Thyroid gland (tissue), 4 donors: Measurements from ENCODE around the gene TUFT1. TPM values are rescaled to one million over a fixed set of nuclear protein-coding genes. Genes with fewer than 3 reads are reported as not detected.

Experiments
- DNase-seq, 2 donors: peaks; one replicate each; pipeline ENCODE4 v3.0.0-alpha.2; 2019
- H3K27ac ChIP-seq, 3 donors: fragments of 200-600 bp; sonication (generic); 1 replicate in 2 of 3; 2 replicates in 1 of 3; pipeline ENCODE4 v1.5.1; 2016 to 2019; ENCODE audit warnings: mild to moderate bottlenecking in 1 of 3, moderate library complexity in 1 of 3
- H3K27me3 ChIP-seq: fragments of 200-600 bp; sonication (generic); one replicate; pipeline ENCODE4 v1.5.1; 2019
- H3K36me3 ChIP-seq, 2 donors: fragments of 200-600 bp; sonication (generic); one replicate each; pipeline ENCODE4 v1.5.1; 2016 to 2019
- H3K4me1 ChIP-seq, 2 donors: fragments of 200-600 bp; sonication (generic); one replicate each; pipeline ENCODE4 v1.5.1; 2017 to 2019
- H3K4me3 ChIP-seq, 3 donors: fragments of 200-600 bp; sonication (generic); replicated peaks in 1 of 3; 1 replicate in 2 of 3; 2 replicates in 1 of 3; pipeline ENCODE4 v1.5.1; 2016; ENCODE audit warnings: mild to moderate bottlenecking in 1 of 3
- H3K9me3 ChIP-seq: fragments of 200-600 bp; sonication (generic); one replicate; pipeline ENCODE4 v1.5.1; 2017
- POLR2A ChIP-seq, 2 donors: fragments of 450-650 bp; IDR thresholded peaks; one replicate each; pipeline ENCODE4 v1.6.1; 2017; ENCODE audit warnings: antibody characterized with exemption in 2 of 2, mild to moderate bottlenecking in 2 of 2, moderate library complexity in 1 of 2
- WGBS, 2 donors: methylation state at CpG; one replicate each; pipeline ENCODE4 v1.1.5; 2017; 5-methylcytosine and 5-hydroxymethylcytosine counted together
- intact Hi-C: fragments of 100-400 bp; cut with DNase I; formaldehyde crosslinking; loops from one replicate; pipeline ENCODE4 v1.15.1; 2023
- total RNA-seq, 4 donors: library from RNA; depleted of rRNA; stranded (reverse); fragments of >200 nt; gene quantifications; one replicate each; pipeline ENCODE4 v1.2.3, GENCODE V29; 2016
- TF ChIP-seq, protein P1 (sequence below), 6 experiments: fragments of 200-600 bp in 3 of 6; fragments of 450-650 bp in 3 of 6; sonication (generic) in 3 of 6; IDR thresholded peaks; one replicate each; pipeline ENCODE4 v1.5.1; 2016 to 2019; ENCODE audit warnings: antibody characterized with exemption in 6 of 6, mild to moderate bottlenecking in 2 of 6, inconsistent platforms in 1 of 6, moderate library complexity in 1 of 6

The TUFT1 gene
- total RNA-seq, 4 donors from 2014 or later = 4.0 to 8.8 (median 5.0) TPM

DNA sequence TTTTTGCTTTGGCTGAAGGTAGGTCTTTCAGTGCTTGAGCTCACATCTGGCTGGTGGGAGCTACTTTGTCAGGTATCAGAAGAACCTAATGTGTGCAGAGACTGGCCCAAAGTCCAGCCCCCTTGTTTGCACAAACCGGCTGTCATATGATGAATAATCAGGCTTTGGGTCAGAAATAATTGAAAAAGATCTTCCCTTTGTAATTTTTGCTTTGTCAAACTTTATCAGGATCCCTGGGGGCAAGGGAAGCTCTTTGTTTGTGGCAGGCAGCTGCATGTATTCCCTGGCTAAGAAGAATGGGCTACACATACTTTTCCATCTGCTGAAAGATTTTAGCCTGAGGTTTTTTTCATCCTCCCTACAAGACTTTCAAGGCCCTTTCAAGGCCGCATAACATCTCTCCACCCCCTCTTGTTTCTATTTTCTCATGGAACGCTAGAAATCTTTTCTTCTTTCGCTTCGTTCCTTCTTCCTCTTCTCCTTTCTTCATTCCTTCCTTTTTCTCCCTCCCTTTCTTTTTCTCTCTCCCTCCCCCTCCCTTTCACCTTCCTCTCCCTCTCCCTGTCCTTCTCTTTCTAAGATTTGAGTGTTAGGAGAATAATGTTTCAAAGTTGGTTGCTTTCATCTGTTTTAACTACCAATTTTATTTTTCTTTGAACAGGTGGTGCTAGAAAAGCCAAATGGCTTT lies 25.5 kb downstream of the TUFT1 start:
- TF ChIP-seq POLR2A (IDR thresholded peaks at IDR 0.05) = no peak
- TF ChIP-seq, protein P1, sequence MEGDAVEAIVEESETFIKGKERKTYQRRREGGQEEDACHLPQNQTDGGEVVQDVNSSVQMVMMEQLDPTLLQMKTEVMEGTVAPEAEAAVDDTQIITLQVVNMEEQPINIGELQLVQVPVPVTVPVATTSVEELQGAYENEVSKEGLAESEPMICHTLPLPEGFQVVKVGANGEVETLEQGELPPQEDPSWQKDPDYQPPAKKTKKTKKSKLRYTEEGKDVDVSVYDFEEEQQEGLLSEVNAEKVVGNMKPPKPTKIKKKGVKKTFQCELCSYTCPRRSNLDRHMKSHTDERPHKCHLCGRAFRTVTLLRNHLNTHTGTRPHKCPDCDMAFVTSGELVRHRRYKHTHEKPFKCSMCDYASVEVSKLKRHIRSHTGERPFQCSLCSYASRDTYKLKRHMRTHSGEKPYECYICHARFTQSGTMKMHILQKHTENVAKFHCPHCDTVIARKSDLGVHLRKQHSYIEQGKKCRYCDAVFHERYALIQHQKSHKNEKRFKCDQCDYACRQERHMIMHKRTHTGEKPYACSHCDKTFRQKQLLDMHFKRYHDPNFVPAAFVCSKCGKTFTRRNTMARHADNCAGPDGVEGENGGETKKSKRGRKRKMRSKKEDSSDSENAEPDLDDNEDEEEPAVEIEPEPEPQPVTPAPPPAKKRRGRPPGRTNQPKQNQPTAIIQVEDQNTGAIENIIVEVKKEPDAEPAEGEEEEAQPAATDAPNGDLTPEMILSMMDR (IDR thresholded peaks at IDR 0.05) = no peak
- WGBS, 2 donors = 83 to 84% methylated on average over 5 of the region's 5 CpGs
- H3K9me3 ChIP-seq = no peaks in the 10 kb centered on the region
- H3K4me3 ChIP-seq = no peak overlapping the region
- H3K4me1 ChIP-seq = no peaks in the 10 kb centered on the region
- intact Hi-C loops = no loop called here
- DNase-seq = no peak
- H3K36me3 ChIP-seq = peaks cover 0 to 4% of the 10 kb centered on the region in 2 donors
- no peaks in the 10 kb centered on the region for H3K27me3 ChIP-seq
- no peak overlapping the region for H3K27ac ChIP-seq

DNA sequence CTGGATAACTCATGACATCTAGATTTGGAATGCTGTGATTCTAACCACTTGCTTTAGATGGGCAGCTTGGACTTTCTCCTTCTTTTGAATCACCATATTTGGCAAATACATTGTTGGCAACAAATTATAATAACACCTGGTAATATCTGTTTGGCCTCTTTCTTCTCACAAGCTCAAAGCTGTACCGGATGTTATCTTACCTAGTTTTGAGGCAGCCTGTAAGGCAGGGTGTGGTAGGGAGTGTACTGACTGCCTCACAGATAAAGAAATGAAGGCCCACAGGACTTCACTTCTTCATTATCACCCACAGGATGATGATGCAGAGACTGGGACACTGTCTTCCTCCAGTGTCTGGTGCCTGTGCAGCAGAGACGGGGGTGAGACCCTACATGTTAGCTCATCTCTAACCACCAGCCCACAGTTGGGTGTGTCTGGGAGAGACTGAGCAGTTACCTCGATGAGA lies 28.5 kb downstream of the TUFT1 start:
- Histone ChIP-seq H3K36me3 (peaks cover 0 to 4% of the 10 kb centered on the region in 2 donors), H3K9me3 (no peaks in the 10 kb centered on the region), H3K4me3 (no peak overlapping the region), H3K27me3 (no peaks in the 10 kb centered on the region), H3K4me1 (no peaks in the 10 kb centered on the region), H3K27ac (no peak overlapping the region)
- intact Hi-C loops = no loop called here
- TF ChIP-seq POLR2A (IDR thresholded peaks at IDR 0.05) = no peak
- TF ChIP-seq, protein P1 (IDR thresholded peaks at IDR 0.05) = no peak
- no peak for DNase-seq
- 81 to 94% methylated on average over 3 of the region's 3 CpGs for WGBS, 2 donors

DNA sequence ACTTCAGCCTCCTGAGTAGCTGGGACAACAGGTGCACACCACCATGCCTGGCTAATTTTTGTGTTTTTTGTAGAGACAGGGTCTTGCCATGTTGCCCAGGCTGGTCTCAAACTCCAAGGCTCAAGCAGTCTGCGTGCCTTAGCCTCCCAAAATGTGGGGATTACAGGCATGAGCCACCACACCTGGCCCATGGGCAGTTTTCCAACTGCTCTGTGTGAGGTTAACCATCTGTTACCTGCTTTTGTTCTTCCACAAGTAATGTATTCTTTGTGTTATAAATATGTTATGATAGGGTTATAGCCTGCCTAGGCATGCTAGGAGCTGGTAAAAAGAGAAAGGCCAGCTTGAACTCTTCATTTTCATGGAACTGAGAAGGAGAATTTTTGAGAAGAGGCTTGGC lies 30.7 kb downstream of the TUFT1 start:
- intact Hi-C loops = no loop called here
- no peaks in the 10 kb centered on the region for H3K36me3 ChIP-seq
- no peaks in the 10 kb centered on the region for H3K4me1 ChIP-seq
- H3K9me3 ChIP-seq = no peaks in the 10 kb centered on the region
- no peak overlapping the region for H3K4me3 ChIP-seq
- DNase-seq = no peak
- H3K27ac ChIP-seq = no peak overlapping the region
- TF ChIP-seq POLR2A (IDR thresholded peaks at IDR 0.05) = no peak
- TF ChIP-seq, protein P1 (IDR thresholded peaks at IDR 0.05) = no peak
- WGBS, 2 donors = 86 to 100% methylated on average over 1 of the region's 1 CpG
- H3K27me3 ChIP-seq = no peaks in the 10 kb centered on the region

DNA sequence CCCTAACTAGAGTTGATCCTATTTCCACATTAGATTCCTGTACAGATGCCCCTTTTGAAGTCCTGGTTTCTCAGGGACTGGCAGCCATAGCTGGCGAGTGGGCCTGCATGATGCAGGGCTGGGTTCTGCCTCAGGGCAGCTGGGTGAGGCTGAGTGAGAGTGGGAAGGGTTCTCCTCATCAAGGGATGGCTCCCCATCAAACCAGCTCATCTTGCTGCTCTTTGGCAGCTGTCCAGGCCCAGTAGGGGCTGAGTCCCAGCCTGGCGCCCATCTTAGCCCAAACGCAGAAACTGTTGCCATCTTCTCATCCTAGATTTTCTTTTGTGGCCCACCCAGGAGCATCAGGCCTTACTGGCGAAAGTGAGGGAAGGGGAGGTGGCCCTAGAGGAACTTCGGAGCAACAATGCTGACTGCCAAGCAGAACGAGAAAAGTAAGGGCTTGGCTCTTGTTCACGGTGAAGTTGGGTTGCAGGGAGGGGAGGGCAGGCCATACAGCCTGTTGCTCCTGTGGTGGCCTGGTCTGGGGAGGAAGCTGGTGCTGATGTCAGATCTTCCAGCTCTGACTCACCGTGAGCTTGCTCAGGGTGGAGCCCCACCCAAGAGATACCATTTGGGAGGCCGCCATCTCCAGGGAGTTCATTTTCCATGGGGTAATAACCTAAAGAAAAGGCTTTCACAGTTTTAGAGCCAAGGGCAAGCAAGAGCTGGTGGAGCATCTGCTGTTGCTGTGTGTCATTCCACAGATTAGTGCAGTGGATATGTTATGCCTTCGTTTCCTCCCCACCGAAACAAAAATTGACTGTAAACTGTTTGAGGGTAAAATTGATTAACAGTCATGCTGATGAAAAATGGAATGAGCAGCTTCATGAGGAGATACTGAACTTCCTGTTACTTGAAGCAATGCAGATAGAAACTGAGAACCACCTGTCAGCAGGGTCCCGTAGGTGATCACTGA lies 34.7 kb downstream of the TUFT1 start:
- WGBS, 2 donors = 88 to 93% methylated on average over 12 of the region's 12 CpGs
- Histone ChIP-seq H3K9me3 (no peaks in the 10 kb centered on the region), H3K36me3 (peaks cover 0 to 8% of the 10 kb centered on the region in 2 donors), H3K27me3 (no peaks in the 10 kb centered on the region), H3K4me3 (no peak overlapping the region), H3K27ac (no peak overlapping the region), H3K4me1 (no peaks in the 10 kb centered on the region)
- no peak for DNase-seq
- TF ChIP-seq POLR2A (IDR thresholded peaks at IDR 0.05) = no peak
- TF ChIP-seq, protein P1 (IDR thresholded peaks at IDR 0.05) = no peak
- intact Hi-C loops = no loop called here
